Middle frontal gyrus (tissue), 1 donor: ENCODE results near the gene CFAP58.
"Not testable (repeated sequence)": the region's sequence is repeated elsewhere in the genome, so short reads cannot be mapped to it uniquely, and the experiment has no call there.

Experiments
- DNase-seq: peaks from one replicate; pipeline ENCODE4 v3.0.0-alpha.2; 2015; ENCODE audit warnings: low spot score; ENCODE audit errors: extremely low spot score

Gene CFAP58

DNA sequence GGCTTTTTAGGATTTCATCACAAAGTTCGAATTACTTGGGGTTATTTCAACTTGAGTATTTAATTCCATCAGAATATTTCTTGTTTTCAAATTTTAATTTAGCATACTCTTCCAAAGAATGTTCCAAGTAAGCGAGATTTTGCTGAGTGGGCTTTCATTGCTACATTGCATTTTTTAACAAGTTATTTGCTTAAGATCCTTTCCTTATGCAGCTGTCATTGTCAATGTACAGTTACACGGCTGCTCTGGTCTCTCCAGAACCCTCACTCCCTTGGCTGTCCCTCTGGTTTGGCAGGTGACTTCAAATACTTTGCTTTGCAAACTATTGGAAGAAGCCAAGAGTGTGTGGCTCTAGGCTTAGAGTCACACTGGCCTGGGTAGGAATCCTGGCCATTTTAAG, 80.0 kb downstream of the CFAP58 start:
- DNase-seq = no peak

DNA sequence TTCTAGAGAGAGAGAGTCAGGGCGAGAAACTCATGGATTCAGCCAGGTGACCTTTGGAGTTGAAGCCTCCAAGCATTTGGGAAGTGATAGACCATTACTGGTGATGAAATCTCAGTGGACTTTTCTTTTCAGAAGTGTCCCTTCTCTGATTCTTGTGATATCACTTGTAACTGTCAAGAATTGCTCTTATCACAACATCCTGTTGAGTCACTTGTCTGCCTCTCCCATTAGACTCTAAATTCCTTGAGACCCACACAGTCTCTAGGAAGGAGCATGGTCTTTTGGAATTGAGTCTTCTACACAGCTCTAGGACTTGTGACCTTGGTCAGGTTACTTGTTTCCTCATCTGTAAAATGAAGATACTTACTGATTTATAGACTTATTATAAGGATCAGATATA, 81.0 kb downstream of the CFAP58 start:
- no peak for DNase-seq

DNA sequence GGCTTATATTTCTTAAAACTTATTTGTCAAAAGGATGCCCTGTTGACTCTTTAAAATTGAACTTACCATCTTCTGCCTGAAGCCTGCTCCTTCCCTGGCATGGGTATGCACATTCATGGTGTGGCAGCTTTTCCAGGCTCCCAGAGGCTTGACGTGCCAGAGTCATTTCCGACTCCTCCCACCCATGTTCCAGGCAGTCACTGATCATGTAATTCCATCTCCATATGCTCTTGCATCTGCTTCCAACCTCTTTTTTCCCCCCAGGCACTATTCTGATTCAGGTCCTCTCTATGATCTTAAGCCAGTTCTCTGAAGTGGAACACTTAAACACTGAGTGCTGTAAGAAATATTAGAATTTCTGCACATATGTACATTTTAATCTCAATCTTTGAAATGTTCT, 82.2 kb downstream of the CFAP58 start:
- no peak for DNase-seq

DNA sequence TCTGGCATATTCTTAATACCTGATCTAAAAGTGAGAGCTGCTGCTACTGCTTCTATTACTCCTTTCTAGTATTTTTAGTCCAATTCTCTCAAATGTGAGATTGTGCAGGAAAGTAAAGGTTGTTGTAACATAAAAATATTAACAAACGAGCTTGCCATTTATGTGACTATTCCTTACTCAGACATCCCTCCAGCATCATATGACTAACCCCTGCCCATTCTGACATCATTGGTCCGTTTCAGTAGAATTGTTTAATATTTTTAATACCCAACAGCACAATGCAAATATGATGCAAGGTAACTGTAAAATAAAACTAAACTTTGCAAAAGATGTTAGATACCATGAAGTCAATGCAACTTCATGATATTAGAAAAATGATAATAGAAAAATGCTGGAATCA, 83.6 kb downstream of the CFAP58 start:
- DNase-seq = no peak

DNA sequence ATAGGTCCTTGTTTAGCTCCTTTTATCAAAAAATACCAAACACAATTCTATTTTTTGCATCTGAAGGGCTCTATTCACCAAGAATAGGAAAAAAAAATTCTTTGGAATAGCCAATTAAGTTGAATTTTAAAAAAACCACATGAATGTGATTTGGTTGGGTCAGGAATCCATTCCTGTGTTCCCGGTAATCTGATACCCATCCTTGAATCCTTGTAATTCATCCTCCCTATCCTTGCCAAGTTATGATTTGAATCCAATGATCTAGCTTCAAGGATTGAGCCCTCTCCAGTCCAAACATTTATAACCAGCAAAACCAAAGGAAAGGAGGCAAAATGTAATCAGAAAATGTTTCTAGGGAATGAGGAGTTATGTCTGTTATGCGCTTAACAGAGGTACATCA, 86.6 kb downstream of the CFAP58 start:
- DNase-seq = no peak

DNA sequence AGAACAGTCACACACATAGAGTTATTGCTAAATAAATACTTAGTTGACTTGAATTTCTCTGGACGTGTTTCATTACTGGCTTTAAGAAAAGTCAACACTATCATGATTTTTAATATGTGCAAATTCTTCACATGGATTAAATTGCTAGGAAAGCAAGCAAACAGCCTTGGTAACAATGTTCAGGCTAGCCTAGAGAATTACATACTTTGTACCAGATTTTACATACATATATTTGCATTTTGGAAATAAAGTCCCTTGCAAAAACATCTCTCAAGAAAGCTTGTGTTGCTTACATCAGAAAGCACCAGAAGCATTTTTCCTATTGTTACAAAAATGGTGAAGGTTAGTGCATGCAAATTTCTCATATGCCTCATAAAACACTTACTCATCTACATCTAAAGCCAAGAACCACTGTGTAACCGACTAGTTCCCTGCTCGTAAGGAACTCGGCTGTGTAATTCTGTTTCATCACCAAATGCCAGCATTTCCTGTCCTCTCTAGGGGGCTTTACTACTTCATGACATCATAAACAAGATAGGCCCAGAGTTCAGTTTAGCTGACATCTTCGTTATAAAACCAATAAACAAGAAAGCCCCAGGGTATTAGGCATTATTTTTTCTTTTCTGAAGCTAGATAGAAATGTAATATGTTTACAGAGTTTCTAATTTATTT, 87.8 kb downstream of the CFAP58 start:
- no peak for DNase-seq

DNA sequence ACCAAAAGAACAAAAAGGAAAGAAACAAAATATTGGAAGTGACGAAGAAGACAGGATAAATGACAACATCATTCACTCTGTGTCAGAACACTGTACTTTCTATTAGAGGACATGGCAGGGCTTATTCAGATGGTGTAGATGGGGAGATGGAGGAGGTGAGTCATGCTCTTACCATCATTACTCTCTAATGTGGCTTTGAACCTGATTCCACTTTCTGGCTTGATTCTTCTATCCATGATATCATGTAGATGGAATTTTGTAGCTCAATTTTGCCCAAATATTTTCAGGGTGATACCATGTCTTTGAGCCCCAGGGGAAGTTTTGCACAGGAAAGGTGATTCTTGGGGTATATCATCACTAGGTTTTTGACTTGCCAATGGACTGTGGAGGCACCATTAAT, 91.7 kb downstream of the CFAP58 start:
- DNase-seq = no peak

DNA sequence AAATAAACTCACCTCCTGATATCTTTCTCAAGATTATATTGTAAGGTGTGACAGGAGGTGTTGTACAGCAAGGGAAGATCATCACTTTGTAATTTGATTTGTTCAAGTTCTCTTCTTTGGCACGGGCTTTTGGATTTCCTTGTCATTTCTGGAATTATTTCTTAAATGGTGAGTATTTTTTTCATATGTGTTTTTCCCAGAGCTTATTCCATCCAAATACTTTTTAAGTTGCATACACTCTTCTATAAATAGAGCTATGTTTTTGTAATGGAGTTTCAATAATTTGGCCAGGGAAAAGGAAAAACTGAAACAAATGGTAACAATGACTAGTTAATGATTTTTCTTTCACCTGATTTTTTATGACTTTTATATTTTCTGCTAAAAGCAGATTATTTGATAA, 92.5 kb downstream of the CFAP58 start:
- DNase-seq = no peak

DNA sequence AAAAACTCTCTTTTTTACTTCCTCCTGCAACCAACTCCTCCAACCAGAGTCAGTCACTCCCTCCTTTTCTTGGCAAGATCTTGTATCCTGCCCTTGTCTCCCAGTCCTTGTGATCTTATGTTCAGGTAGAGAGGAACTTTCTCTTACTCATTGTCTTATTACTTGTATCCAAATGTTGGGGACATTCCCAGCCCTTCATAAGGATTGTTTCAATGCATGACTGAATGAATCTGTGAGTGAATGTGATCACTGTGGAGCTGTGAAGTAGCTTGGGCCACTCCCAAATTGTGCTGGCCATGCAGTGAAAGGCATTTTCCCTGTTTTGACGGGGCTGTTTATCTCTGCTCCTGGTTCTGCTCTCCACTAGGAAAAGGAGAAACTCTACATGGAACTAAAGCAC, 93.7 kb downstream of the CFAP58 start:
- no peak for DNase-seq

DNA sequence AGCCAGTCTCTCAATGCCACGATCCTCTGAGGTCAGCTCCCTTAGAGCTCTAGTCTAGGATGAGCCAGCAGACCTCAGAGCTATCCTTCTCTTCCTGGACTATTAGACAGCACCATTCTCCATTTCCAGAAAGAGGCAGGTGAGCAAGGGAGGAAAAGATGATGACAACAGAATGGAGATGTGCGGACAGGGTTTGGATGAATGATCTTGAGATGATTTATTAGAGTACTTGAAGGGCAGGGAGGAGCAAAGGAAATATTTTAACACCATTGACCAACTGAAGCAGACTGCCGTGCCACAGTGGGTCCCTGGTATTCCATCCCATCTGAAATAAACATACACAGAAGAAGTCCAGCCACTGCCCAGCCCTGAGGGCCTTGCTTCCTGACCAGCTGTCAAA, 94.3 kb downstream of the CFAP58 start:
- DNase-seq = no peak

DNA sequence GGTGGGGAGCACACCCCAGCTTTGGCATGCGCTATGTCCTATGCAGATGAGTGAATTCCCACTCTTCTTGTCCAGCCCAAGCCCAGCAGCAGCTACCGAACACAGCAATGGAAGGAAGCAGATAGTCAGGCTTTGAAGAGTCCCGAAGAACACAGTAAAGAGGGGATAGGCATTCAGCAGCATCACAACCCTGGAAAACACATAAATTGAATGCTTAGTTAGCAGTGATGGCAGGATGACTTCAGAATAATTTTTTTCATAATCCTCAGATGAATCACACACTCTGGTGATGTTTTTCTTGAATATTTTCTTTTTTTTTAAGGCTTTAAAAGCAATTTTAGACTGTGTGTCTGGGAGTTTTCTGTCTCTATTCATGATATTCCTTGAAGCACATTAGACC, 95.8 kb downstream of the CFAP58 start:
- DNase-seq = no peak

DNA sequence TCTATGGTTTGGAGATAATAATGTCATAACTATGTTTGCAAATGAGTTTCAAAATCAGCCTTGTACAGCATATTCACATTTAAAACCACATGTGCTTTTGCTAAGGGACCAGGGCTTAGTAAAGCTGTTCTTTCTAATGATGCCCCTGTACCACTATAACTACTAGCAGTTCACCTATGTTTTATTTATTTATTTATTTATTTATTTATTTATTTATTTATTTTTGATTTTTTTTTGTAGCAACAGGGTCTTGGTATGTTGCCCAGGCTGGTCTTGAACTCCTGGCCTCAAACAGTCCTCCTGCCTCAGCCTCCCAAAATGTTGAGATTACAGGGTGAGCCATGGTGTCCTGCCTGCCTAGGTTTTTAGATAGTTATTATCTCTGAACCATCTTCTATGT, 96.9 kb downstream of the CFAP58 start:
- no peak for DNase-seq

DNA sequence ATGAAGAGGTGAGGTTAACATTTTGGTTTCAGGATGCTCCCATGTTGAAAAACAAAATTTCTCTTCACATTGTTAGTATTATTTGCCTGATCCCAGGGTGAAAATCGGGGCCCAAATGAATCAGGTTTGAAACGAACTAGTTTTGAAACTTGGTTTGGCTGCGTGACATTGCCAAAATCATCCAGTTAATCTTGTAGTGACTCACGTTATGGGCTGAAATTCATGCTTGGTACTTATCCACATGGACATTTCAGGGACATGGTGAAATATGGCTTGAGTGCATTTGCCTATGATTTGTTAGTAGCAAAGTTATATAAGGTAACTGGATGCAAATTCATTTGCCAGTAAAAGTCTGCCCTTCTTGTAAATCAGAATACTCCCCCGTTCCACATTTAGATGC, 97.3 kb downstream of the CFAP58 start:
- no peak for DNase-seq

DNA sequence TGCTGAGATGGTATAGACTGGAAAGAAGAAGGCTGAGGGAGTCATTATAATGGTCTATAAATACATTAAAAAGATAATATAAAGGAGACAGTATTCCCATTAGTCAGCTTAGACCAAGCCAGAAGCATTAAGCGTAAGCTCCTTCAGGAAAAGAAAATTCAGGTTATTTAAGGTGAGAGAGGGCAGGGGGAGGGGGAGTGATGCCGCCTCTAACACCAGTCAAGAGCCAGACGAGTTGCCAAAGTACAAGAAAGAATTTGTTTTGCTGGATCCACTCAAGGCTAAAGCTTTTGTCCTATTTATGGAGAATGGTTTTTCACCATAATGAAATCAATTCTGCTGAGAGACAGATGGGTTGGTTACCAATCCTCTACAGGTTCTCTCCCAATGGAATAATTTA, 99.3 kb downstream of the CFAP58 start:
- no peak for DNase-seq

DNA sequence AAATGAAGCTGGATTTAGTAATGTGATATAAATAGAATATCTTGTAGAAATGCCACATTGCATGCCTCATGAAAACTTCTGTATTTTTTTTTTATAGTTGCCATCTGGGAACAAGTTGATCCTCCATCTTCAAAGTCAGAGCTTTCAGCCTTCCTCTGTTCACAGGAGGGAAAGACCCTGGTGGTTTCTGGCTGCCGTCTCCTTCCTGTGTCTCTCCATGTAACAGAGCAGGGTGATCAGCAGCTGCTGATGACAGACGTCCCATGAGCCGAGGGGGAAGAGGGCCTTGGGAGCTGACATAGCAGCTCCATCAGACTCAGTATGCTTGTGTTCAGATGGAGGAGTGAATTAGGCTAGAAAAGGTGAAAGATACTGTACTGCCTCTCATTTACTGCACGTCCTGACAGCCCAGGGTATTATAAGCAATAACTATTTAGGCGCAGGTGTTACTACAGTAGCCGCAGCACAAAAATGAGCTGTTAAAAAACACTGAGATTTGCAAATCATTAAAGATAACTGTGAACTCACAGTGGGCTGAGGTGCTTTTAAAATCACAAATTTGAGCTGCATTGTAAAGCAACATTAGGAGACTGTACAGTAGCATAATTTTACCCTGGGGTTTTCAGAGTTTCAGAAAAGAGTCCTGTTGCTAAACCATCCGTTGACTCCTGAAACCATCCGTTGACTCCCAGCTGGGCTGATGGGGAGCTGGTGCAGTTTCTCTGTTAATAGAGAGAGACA, 103.3 kb downstream of the CFAP58 start:
- no peak for DNase-seq

DNA sequence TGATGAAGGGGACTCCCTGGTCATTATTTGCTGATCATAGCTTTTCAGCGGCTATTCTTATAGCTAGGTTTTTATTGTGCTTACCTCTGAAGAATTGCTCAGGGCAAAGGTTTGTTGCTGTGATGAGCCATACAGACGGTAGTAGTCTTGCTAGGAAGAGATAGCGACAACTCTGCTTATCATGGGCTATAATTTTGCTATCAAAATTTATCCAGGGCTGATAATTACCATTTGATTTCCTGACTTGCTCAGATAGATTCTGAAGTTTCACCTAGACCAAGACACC, 103.9 kb downstream of the CFAP58 start:
- no peak for DNase-seq

DNA sequence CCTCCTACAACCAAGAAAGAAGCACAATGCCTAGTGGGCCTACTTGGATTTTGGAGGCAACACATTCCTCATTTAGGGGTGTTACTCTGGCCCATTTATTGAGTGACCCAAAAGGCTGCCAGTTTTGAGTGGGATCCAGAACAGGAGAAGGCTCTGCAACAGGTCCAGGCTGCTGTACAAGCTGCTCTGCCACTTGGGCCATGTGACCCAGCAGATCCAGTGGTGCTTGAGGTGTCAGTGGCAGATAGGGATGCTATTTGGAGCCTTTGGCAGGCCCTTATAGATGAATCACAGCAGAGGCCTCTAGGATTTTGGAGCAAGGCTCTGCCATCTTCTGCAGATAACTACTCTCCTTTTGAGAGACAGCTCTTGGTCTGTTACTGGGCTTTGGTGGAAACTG, 111.9 kb downstream of the CFAP58 start:
- DNase-seq = not testable (repeated sequence)

DNA sequence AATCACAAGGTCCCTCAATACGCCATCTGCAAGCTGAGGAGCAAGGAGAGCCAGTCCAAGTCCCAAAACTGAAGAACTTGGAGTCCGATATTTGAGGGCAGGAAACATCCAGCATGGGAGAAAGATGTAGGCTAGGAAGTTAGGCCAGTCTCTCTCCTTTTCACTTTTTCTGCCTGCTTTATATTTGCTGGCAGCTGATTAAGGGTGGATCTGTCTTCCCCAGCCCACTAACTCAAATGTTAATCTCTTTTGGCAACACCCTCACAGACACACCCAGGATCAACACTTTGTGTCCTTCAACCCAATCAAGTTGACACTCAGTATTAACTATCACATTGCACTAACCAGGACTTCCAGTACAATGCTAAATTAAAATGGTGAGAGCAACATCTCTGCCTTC, 115.2 kb downstream of the CFAP58 start:
- DNase-seq = not testable (repeated sequence)

DNA sequence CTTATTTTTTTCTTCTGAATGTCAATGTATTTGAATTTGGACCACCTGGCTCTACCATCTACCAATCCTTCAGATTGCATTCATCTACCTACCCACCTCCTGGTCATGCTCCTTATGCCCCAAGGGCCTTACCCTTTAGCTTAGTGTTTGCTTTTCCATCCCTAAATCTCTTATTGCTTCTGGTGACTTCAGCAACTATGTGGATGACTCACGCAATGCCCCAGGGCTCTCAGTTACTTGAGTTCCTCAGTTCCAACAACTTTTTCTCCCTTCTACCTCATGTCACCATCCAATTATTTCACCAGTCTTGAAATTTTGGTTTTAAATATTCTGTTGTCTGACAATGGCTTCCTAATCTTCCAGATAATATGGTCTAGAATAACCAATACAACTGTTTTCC, 118.9 kb downstream of the CFAP58 start:
- no peak for DNase-seq

DNA sequence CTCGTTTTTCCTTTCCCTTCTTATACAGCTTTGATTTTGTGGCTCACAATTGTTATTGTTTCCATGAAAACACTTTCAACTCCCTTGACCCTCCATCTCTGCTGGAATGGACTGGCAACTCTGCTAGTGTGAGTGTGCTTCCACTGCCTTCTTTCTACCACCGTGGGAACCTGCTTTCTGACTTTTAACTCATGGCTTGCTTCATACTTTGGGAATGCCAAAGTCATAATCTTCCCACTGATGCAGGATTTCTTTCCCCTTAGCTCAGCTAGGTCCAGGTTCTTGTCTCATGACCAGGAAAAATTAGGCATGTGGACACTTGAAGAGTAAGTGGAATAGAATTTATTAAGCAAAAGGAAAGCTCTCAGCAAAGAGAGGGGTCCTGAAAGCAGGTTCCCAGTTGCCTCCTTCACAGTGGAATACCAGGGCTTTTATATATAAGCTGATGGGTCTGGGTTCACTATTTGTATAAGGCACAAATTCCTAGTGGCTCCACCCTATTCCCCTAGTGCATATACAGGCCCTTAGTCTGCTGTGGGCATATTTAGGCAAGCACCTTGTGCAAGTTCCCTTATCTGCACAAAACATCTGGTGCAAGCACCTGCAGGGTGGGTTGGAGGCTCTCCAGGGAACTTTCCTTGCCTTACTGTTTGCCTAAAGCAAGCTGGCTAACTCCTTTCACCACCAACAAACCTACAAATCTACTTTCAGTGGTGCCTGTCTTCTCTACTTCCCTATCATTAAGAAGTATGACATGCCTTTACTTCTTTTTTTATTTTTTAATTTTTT, 119.5 kb downstream of the CFAP58 start:
- DNase-seq = no peak

DNA sequence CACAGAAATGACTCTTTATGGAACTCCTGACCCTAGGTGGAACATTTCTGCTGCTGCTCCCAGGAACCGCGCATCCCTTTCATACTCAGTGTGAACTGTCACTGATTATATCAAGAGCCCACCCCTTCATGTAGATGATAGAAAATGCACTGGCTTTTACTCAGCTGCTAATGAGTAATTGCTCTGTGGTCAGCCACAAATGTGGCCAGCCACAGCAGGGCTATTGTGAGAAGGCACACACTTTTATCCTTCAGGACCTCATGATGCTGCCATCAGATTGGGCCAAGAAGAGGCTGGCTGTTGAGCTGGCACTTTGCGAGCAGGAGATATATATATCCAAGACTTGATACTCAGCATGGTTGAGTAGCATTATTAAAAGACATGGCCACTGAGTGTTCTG, 124.7 kb downstream of the CFAP58 start:
- no peak for DNase-seq

DNA sequence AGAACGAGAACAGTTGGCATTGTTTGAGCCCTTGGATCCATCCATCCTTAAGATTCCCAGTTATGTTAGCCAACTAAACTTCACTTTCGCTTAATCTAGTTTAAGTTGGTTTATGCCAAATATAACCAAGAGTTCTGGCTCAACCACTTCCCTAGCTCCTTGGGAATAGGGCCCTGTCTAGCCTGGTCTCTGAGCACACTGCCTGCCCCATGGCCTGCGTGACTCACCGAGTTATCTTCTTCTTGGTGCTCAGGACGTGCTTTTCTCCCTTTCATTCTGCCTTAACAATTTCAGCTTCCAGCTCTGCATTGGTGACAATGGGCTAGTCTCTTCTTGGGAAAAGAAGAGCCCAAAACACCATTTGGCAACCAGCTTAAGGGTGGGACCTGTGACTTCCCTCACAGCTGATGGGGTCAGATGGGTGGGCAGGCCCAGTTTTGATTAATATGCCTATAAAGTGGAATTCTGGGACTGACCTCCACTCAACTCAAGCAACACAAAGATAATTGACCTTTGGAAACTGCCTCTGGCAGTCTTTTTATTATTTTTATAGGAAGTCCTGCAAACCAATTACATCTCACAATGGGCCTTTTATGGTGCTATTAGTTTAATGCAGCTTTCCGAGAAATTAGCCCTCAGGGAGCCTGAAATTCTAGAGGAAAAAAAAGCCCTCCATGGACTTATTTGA, 126.4 kb downstream of the CFAP58 start:
- DNase-seq = no peak
